GM12878 (cell line): ENCODE data around the gene TBCD. TPM values are rescaled to one million over a fixed set of nuclear protein-coding genes. Genes with fewer than 3 reads are reported as not detected.

Experiments used
- CBX3 ChIP-seq: fragments of 200-600 bp; sonication (generic); IDR thresholded peaks from 2 replicates; pipeline ENCODE4 v1.6.1; 2016; ENCODE audit warnings: low read depth, borderline replicate concordance
- CREM ChIP-seq: IDR thresholded peaks from 2 replicates; pipeline ENCODE4 v1.6.1; 2014; ENCODE audit warnings: antibody characterized with exemption, low read depth
- CTCF ChIP-seq, 3 experiments: IDR thresholded peaks in 2 of 3; conservative IDR thresholded peaks in 1 of 3; 2 replicates each; pipeline ENCODE4 v1.5.1; 2011; ENCODE audit warnings: low read depth in 3 of 3, low read length in 3 of 3, mild to moderate bottlenecking in 3 of 3, control low read depth in 2 of 3, moderate library complexity in 2 of 3, inconsistent platforms in 1 of 3, mixed read lengths in 1 of 3; ENCODE audit not compliant: control insufficient read depth in 2 of 3, insufficient read depth in 1 of 3; ENCODE audit errors: extremely low read depth in 1 of 3
- E2F8 ChIP-seq: fragments of 450-650 bp; IDR thresholded peaks from 2 replicates; pipeline ENCODE4 v1.6.1; 2018; ENCODE audit warnings: mild to moderate bottlenecking, low read depth, moderate library complexity; ENCODE audit not compliant: partially characterized antibody
- E4F1 ChIP-seq: fragments of 450-650 bp; IDR thresholded peaks from 2 replicates; pipeline ENCODE4 v1.6.1; 2018; ENCODE audit warnings: borderline replicate concordance, mild to moderate bottlenecking; ENCODE audit not compliant: partially characterized antibody
- ETV6 ChIP-seq, 2 experiments: fragments of 450-650 bp in 1 of 2; IDR thresholded peaks in 1 of 2; conservative IDR thresholded peaks in 1 of 2; 2 replicates each; pipeline ENCODE4 v1.6.1; 2014; ENCODE audit warnings: antibody characterized with exemption in 1 of 2, borderline replicate concordance in 1 of 2, low read depth in 1 of 2, mild to moderate bottlenecking in 1 of 2, moderate library complexity in 1 of 2
- HSF1 ChIP-seq: fragments of 150-350 bp; IDR thresholded peaks from 2 replicates; pipeline ENCODE4 v1.6.1; 2014; ENCODE audit warnings: mild to moderate bottlenecking, low read depth, low read length
- NFYB ChIP-seq: IDR thresholded peaks from 2 replicates; pipeline ENCODE4 v1.6.1; 2011; ENCODE audit warnings: low read depth, mild to moderate bottlenecking, low read length, improper control_type of control experiment, moderate library complexity; ENCODE audit not compliant: insufficient read depth
- NR2F1 ChIP-seq: fragments of 450-650 bp; conservative IDR thresholded peaks from 2 replicates; pipeline ENCODE4 v1.6.1; 2017; ENCODE audit warnings: mild to moderate bottlenecking
- PAX5 ChIP-seq: IDR thresholded peaks from 2 replicates; pipeline ENCODE4 v1.6.1; 2011; ENCODE audit warnings: low read depth, low read length, borderline replicate concordance
- PBX3 ChIP-seq: IDR thresholded peaks from 2 replicates; pipeline ENCODE4 v1.6.1; 2011; ENCODE audit warnings: mild to moderate bottlenecking, low read depth, low read length, moderate library complexity; ENCODE audit not compliant: insufficient replicate concordance
- RCOR1 ChIP-seq: conservative IDR thresholded peaks from 2 replicates; pipeline ENCODE4 v1.6.1; 2012; ENCODE audit warnings: low read depth, low read length, improper control_type of control experiment
- SMARCA5 ChIP-seq: fragments of 450-650 bp; IDR thresholded peaks from 2 replicates; pipeline ENCODE4 v1.6.1; 2017; ENCODE audit warnings: mild to moderate bottlenecking
- SP1 ChIP-seq: IDR thresholded peaks from one replicate; pipeline ENCODE4 v1.6.1; 2011; ENCODE audit warnings: low read depth, low read length
- ZBTB40 ChIP-seq: fragments of 450-650 bp; IDR thresholded peaks from 2 replicates; pipeline ENCODE4 v1.6.1; 2016; ENCODE audit warnings: mild to moderate bottlenecking, moderate library complexity, borderline replicate concordance
- polyA plus RNA-seq, 11 experiments: library from polyadenylated mRNA; depleted of rRNA in 4 of 11; unstranded in 6 of 11; stranded (reverse) in 5 of 11; fragments of >200 nt; fragmentation: Nextera tagmentation in 4 of 11; fragmentation: Illumina TruSeq in 1 of 11; extraction: Ambion mirVana in 4 of 11; extraction: Trizol in 1 of 11; gene quantifications; 1 replicate in 1 of 11; 2 replicates in 10 of 11; pipeline versions ENCODE4 v1.2.1 to v1.2.3, GENCODE V29; 2011 to 2016; ENCODE audit warnings: inconsistent platforms in 2 of 11, missing spikeins in 2 of 11, low read depth in 1 of 11
- total RNA-seq, 4 experiments: library from RNA; depleted of rRNA in 3 of 4; stranded (reverse); fragments of >200 nt in 3 of 4; fragmentation: Illumina TruSeq in 1 of 4; extraction: Trizol in 1 of 4; gene quantifications; 2 replicates each; pipeline versions ENCODE4 v1.2.1 to v1.2.3, GENCODE V29; 2013 to 2021

Gene TBCD
- total and polyA plus RNA-seq, 10 of the 15 experiments (the other 5 are each of a cell fraction or from before 2014, with no cell fraction given), result 10.3 to 114 (median 52.4) TPM

GRCh38 chr17:82751171-82751570 lies 694 bp upstream of the TBCD start (continued):
- TF ChIP-seq CTCF (IDR thresholded peaks at IDR 0.05 in 2 of 3, conservative IDR thresholded peaks at IDR 0.05 in 1 of 3; ENCODE audit: control insufficient read depth in 2 of 3, extremely low read depth in 1 of 3, insufficient read depth in 1 of 3, low read depth in 3 of 3, low read length in 3 of 3) (no peak), SP1 (no peak), PAX5 (no peak), CREM (no peak), HSF1 (no peak), RCOR1 (no peak), CBX3 (no peak), PBX3 (no peak), NFYB (no peak), SMARCA5 (peak; percentile 65), E4F1 (no peak), ZBTB40 (no peak), NR2F1 (no peak), ETV6 (conservative IDR thresholded peaks at IDR 0.05 in 1 of 2, IDR thresholded peaks at IDR 0.05 in 1 of 2; ENCODE audit: borderline replicate concordance in 1 of 2, low read depth in 1 of 2) (no peak), E2F8 (no peak)
